Hematopoietic multipotent progenitor cell treated with erythropoietin and hydrocortisone succinate and interleukin-3 and kit ligand, for 17 days (in vitro differentiated cells): ENCODE measurements around the gene GNAI3.

ENCODE experiments used
- DNase-seq: peaks from one replicate; pipeline ENCODE4 v3.0.0-alpha.2; 2015; ENCODE audit warnings: low spot score

Gene GNAI3

GRCh38 chr1:109598655-109599054 is 50.2 kb downstream of the GNAI3 start:
- no peak for DNase-seq

GRCh38 chr1:109603229-109603628 is 54.8 kb downstream of the GNAI3 start:
- no peak for DNase-seq

GRCh38 chr1:109605381-109605780 is 57.0 kb downstream of the GNAI3 start:
- no peak for DNase-seq

GRCh38 chr1:109609881-109610280 is 61.5 kb downstream of the GNAI3 start:
- no peak for DNase-seq

DNA sequence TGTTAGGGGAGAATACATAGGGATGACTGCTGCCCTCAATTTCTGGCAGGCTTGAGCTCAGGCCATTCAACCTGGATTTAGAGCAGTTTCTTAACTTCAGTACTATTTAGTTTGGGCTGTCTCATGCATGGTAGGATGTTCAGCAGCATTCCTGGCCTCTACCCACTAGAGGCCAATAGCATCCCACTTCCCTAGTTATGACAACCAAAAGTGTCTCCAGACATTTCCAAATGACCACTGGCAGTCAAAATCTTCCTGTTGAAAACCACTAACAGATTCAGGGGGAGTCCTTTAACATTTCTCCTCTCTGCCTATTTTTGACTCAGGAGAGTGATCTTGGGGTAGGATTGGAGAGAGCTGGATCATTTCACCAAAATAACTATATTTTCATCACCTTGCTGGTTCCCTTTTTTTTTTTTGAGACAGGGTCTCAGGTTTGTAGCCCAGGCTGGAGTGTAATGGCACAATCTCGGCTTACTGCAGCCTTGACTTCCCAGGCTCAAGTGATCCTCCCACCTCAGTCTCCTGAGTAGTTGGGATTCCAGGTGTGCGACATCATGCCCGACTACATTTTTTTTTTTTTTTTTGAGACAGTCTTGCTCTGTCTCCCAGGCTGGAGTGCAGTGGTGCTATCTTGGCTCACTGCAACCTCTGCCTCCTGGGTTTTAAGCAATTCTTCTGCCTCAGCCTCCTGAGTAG is 62.3 kb downstream of the GNAI3 start:
- no peak for DNase-seq

DNA sequence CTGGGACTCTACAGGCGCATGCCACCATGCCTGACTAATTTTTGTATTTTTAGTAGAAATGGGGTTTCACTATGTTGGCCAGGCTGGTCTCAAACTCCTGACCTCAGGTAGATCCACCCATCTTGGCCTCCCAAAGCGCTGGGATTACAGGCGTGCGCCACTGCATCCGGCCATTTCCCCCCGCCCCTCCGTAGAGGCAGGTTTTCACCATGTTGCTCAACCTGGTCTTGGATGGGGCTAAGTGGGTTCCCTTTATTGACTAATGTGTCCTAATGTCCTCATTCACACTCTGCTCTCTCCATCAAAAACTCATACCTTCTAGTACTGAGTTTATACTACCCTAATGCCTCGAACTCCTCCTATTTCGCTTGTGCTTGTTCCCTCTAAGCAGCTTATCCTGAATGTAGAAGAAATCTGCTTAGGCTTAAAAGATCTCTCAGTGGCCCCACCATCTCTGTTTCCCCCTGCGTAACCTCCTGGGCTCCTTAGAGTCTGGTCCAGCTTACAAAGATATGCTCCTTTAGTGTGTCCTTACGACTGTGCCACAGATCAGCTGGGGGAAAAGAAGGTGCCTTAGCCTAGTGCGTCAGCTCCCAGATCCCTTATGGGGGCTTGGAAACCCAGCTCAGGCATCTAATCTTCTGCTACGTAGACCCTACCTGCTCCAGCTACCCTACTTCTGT is 63.0 kb downstream of the GNAI3 start:
- DNase-seq: no peak

GRCh38 chr1:109613361-109614147 is 65.1 kb downstream of the GNAI3 start:
- no peak for DNase-seq

GRCh38 chr1:109615879-109616278 is 67.5 kb downstream of the GNAI3 start:
- DNase-seq: no peak

GRCh38 chr1:109616391-109616790 is 68.0 kb downstream of the GNAI3 start:
- no peak for DNase-seq

DNA sequence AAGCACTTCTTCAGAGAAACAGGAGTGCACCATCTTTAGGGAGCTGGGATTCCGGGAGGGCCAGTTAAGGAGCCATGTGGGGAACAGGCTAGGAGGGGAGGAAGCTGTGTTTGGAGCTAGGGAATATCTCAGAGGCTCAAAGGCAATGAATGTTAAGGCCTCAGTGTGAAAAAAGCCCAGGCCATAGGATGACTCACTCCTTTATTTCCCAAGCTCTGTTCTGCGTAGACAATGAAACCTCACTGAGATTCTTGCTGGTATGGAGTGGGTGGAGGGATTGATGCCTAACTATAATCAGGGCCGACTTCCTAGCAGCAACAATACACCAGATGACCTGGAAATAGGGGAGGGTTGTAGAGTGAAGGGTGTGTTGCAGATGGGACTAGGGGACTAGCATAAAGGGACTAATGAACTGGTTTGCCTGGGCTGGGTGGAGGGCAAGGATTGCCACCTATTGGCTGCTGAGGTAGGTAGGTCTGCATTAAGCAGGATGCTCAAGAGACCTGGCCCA is 68.9 kb downstream of the GNAI3 start:
- DNase-seq: no peak

DNA sequence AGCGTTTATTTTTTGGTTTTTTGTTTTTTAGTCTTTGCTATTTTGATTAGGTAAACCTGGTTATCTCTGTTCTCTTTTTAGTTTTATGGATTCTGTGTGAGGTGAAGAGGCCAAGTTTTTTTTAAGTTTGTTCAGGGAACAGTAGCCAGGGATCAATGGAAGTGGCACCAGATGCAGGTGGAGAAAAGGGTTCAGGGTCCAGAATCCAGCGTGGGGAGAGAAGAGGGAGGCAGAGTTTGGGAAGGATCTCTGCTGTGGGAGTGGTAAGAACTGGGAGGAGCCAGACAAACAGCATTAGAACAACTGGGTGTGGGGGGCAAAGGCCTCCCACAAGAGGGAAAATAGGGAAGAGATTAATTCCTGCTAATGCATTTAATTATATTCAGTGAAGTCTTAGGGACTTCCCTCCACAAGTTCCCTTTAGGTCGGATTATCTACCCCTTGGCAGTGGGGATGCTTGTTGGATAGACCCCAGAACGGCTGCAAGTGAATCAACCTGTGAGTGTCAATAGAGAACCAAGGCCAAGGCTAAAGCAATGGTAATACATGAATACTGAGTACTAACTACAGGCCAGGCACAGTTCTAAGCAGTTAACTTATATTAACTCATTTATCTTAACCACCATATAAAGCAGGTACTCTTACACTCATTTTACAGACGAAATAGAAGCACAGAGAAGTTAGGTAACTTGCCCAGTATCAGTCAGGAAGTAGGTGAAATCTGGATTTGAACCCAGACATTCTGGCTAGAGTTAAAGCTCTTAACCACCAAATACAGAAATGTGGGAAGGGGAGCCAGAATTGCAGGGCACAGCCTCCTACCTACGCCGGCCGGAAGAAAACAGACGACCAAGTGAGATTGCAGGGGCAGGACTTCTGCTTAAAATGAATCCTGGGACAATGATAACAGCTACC is 70.5 kb downstream of the GNAI3 start:
- no peak for DNase-seq

GRCh38 chr1:109619576-109620400 is 71.4 kb downstream of the GNAI3 start, which contains the start of the genes AMPD2 and GNAT2:
TSS of gene AMPD2 (plus strand) at chr1:109619837. CDS start at chr1:109621176, 1,339 bp downstream.
TSS of gene GNAT2 (minus strand) at chr1:109619616. CDS start at chr1:109612870, 6,746 bp downstream.
- DNase-seq: no peak

GRCh38 chr1:109620401-109620791 is 72.0 kb downstream of the GNAI3 start:
- no peak for DNase-seq

DNA sequence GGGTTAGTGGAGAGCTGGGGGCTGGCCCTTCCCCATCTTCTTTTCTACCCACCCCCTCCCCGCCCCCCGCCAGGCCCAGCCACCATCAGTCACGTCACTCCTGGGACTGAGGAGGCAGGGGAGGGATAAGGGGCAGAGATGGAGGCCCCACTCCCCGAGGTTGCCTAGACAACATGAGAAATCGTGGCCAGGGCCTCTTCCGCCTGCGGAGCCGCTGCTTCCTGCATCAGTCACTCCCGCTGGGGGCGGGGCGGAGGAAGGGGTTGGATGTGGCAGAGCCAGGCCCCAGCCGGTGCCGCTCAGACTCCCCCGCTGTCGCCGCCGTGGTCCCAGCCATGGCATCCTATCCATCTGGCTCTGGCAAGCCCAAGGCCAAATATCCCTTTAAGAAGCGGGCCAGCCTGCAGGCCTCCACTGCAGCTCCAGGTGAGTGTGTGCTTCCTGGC is 72.4 kb downstream of the GNAI3 start:
- DNase-seq: peak; percentile 45

DNA sequence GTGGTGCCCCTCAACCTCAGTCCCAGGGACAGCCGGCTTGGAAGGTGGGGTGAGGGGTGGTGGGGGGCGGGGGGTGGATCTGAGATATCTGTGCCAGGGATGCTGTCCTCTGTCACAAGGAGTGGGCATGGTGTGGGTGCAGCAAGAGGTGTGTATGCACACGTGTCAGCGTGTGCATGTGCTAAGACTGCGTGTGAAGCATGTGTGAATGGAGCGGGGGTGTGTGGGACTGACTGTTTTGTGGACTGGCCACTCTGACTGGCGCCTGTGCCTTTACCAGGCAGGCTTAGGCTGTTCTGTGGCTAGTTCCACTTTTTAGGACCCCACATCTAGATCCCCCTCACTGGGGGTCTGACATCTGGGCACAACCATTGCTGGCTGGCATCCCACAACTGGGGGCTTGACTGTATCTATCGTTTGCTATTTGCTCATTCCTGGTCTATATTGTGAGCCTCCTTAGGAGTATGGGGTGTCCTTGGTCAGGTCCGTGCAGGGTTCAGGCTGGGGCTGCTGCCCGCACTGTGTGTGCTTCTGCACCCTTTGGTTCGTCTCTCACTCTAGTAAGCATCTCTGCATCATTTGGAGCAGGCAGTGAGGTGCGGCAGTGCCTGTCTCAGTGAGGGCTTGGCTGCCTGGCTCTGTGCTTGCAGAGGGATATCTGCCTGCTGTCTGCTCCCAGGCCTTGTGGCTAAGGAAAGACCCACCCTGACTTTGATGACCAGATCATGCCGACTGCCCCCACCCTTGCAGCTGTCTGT is 73.1 kb downstream of the GNAI3 start:
- DNase-seq: no peak

DNA sequence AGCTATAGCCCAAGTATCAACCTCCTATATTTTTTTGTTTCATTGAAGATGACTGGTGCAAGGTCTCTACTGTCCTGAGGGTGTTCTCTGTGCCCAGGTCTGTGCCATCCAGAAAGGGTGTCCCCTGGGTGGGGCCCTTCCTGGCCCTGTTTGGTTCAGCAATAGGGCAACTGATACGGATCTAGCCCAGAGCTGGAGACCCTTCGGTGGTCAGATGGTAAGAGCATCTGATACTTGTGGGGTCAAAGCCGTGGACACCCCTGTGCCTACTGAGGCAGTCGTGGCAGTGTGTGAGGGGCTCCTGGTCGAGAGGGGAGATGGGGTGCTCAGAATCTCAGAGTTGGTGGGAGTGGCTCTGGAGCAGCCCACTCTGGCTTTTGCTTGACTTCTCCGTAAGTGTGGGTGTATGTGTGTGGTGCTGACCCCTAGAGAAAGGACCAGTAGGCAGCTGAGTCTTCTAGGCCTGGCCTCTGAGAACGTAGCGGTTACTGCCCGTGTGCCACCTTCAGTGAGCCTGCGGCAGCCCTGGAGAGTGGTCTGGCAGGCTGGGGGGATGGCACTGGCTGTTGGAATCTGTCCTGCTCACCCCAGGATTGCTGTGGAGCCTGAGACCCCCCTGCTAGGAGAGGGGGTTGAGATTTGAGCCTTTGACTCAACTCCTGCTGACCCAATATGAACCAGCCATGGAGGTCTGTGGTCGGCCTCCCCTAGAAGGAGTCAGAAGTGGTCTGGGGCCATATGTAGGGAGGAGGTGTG is 73.9 kb downstream of the GNAI3 start:
- no peak for DNase-seq

DNA sequence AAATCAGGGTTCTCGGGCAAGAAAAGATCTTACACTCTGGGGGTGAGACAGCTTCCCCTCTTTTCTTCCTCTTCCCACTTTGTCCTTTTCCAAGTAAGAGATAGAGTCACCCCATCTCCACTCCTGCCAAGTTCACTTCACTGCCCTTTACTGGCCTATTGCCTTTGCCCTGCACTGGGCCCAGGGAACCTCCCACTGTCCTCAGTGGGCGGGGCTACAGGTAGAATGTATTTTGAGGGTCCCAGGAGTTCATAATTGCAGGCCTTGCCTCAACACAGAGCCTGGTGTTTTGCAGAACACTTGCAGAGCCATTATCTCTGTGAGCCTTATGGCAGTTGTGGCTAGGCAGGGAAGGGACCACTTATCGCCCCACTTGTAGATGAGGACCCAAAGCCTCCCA is 74.5 kb downstream of the GNAI3 start:
- DNase-seq: peak; percentile 39

GRCh38 chr1:109623601-109624161 is 75.3 kb downstream of the GNAI3 start:
- peak; percentile 24 for DNase-seq
